NCI-H2196 treated with DMSO at 0.1 percent for 48 hours (cell line): ENCODE data around the gene SPATA20.
A peak's percentile ranks its signal among the peaks of the same experiment; 100 is the strongest.

Source experiments
- DNase-seq: peaks from one replicate; lab custom pipeline; 2025; ENCODE audit not compliant: unreplicated experiment; lab: John Stamatoyannopoulos, UW

SPATA20 gene

DNA sequence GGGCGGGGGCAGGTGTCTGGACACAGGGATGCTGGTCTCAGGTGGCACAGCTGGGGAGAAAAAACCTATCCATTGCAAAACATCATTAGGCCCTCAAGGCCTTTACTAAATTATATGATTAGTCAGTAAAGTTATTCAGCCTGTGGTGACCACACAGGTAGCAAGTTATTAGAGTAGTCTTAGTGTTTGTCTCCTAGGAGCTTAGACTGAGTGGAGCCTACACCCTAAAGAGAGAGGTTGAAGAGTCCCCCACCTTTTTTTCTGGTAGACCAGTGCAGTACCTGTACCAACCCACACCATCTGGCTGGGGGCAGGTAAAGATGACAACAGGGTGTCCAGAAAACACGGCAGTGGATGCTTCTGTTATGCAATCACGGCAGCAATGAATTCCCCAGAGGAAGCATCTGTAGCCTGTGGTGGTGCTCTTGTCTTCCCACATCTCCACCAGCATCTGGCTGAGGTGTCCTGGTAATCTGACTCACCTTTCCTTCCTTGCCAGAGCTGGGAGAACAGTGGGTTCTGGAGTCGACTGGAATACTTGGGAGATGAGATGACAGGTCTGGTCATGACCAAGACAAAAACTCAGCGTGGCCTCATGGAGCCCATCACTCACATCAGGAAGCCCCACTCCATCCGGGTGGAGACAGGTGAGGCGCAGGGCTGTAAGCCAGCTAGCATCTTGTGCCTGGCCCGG is 27.7 kb upstream of the SPATA20 start:
- DNase-seq: no peak

DNA sequence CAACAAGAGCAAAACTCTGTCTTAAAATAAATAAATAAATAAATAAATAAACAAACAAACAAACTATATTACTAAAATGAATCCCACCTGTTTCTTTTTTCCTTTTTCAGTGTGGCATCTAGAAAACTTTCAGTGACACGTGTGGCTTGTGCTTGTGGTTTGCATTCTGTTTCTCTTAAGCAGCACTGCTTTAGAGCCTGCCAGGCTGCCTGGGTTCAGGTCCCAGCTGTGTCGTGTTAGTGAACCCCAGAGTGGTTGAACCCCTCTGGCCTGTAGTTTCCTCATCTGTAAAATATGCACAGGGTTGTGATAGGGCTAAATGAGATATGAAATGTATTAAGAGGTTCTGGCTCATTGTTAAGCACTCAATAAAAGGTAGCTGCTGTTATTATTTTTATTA is 26.5 kb upstream of the SPATA20 start:
- no peak for DNase-seq

DNA sequence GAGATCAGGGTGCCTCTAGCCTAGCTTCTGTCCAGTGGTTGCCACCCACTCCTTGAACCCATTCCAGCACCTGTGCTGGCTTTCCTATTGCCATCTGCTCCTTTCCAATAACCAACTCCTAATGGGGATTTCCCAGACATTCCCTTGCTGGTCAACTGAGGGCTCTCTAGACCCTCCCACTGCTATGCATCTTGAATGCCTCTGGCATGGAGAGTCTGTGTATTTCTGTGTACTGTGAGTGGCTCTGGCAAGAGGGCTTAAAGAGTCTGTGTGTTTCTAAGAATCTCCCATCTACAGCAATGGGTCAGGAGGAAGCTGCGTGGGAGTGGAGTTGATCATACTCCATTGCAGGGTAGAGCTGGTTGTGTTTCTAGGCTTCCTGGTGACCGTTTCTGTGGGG is 25.5 kb upstream of the SPATA20 start:
- no peak for DNase-seq

DNA sequence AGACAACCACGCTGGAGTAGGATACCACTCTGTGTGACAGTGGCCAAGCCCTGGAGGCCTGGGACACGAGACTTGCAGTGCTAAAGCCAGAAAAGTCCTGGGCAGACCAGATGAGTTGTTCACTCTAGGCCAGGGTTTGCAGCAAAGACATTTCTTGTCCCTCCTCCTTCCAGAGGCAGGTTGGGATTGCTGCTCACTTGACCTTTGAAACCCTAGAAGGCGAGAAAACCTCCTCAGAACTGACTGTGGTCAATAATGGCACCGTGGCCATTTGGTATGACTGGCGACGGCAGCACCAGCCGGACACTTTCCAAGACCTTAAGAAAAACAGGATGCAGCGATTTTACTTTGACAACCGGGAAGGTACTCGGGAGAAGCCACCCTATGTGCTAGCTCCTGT is 24.2 kb upstream of the SPATA20 start:
- no peak for DNase-seq

DNA sequence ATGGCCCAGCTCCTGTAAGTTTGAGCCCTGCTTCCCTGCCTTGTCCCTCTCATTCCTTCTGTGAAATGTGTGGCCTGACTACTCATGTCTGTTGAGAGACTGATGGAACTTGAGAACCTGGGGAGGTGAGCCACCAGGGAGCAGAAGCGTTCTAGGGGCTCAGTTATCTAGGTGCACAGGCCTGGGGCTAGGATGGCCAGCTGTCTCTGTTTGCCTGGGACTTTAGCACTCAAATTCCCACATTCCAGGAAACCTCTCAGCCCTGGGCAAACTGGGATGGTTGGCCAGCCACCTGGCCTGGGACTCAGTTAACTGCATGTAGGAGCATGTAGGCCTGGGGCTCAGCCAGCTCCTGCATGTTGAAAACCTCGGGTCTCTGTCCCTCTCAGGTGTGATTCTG is 23.8 kb upstream of the SPATA20 start:
- no peak for DNase-seq

DNA sequence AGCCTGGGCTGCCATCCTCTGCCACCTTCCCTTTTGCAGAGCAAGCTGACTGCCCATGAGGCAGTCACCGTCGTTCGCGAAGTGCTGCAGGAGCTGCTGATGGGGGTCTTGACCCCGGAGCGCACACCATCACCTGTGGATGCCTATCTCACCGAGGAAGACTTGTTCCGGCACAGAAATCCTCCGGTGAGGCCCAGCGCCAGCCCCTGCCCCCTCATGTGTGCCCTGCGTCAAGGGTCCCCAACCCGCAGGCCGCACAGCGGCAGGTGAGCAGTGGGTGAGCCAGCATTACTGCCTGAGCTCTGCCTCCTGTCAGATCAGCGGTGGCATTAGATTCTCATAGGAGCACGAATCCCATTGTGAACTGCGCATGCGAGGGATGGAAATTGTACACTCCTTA is 22.1 kb upstream of the SPATA20 start:
- DNase-seq: no peak

DNA sequence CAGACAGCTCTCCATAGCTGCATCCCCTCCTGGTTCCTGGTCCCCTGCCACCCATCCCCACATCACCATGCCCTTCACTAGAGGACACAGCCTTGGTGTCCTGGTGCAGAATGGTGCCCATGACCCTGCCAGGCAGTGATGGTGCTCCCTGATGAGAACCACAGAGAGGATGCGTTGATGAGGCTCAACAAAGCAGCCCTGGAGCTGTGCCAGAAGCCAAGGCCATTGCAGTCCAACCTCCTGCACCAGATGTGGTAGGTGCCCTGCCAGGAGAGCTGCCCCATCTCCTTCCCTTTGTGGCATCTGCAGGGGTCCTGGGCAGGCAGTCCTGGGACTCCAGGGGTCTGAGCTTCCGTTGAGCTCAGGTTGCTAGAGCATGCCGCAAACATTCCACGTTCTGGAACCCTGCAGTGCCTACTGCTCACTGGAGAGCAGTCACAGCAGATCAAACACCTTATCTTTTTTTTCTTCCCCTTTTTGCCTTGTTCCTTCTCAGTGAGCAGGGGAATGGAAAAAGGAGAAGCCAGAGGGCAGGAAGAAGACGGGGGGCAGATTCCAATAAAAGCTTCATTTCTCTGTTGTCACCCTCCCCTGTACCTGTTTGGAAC is 19.7 kb upstream of the SPATA20 start:
- no peak for DNase-seq

DNA sequence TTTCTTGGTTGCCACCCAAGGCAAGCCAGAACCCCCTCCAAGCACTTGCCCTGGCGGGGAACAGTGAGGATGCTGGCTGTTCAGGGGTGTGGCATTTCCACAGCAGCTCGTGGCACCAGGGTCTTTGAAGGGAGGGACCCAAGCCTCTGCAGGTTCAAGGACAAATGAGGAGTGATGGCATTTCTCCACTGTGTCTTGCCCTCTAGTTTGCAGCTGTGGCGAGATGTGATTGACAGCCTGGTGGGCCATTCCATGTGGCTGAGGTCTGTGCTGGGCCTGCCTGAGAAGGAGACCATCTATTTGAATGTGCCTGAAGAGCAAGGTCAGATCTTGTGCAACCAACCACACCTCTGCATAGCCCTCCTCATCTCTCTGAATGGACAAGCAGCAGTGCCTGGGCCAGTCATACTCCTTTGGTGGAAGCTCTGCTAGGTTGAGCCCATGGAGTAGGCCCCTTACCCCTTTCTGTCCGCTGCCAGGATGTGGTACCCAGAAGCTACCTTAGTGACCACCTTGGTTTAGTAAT is 19.0 kb upstream of the SPATA20 start:
- DNase-seq: no peak

DNA sequence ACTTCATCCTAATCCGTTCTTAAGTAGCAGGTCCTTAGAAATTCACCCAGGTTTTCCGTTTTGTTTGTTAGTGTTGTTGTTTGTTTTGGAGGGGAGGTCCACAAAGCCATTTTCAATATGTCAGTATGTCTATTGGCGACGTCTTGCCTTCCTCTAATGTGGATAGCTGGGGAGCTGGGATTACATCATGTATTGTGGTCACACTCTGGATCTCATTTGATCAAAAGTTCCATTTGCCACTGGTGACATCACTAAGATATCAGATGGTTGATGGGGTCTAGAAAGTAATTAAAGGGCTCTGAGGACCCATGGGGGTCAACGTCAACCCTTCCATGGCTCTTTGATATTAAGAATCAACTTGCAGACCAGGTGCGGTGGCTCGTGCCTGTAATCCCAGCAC is 17.1 kb upstream of the SPATA20 start:
- DNase-seq: no peak

DNA sequence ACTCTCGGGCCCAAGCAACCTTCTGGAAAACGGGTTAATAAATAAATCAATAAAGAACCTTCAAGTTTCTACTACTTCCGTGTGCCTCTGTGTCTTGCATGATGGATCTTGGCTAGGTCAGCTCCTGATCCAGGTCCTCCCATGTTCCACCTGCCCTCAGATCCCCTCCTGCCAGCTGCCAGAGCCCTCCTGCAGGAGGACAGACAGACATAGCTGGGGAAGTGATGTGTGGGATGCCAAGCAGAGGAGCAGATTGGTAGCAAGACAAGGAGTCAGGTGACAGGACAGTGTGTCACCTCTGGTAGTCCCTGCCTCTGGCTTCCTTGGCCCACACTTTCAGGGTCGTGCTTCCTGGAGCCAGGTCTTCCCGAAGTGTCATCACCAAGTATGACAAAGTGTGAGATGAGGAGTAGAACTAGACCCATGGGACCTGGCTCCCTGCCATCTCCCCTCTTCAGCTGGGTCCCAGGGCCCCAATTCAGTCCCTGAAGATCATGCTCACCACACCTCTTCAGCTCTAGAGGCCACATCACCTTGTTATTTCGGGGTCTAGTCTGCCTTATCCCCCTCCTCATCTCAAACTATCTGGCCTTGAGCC is 15.4 kb upstream of the SPATA20 start:
- no peak for DNase-seq

DNA sequence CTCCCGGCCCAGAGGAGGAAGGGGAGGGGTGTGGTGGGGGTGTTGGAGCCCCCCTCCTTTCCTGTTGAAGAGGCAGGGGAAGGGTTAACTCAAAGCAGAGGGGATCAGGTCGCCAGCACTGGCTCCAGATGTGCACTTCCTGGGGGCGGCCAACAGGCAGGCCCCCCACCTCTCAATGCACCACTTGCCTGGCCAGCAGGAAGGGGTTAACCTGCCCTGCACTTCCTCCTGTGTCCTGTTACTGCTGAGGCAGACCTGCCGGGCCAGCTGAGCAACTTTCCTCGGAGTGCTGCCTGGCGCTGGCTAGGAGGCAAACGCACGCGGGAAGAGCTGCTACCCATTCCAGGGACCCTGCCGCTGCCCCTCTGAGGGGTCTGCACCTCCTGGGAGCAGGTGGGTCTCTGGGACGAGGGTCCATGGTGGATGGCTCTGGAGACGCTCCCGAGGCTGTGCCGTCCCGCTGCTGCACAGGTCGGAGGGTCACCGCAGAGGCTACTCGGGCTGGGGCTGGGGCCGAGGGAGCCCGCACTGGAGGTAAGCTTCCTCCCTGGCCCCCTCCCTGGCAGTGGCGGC is 14.4 kb upstream of the SPATA20 start, which contains the start of gene EPN3:
EPN3 (plus strand) TSS at position 284 of the 573 bp plus-strand sequence. CDS start 3,822 bp downstream, outside the sequence.
- DNase-seq: peak; percentile 22

DNA sequence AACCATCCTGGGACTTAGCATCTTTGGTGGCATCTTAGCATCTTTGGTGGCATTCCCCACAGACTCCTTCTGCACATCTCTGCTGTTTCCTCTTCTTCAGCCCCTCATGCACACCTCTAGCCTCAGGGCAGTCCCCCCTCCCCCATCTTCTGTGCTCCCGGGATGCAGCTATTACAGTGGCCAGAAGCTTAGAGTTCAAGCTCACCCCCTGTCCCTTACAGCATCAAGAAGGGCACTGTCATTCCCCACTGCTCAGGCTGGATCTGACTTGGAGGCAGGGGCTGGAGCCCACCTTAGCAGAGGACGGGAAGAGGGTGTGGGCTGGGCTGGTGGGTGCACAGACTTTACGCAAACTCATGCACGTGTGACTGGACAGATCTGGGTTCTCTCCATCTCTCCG is 13.8 kb upstream of the SPATA20 start:
- DNase-seq: no peak

DNA sequence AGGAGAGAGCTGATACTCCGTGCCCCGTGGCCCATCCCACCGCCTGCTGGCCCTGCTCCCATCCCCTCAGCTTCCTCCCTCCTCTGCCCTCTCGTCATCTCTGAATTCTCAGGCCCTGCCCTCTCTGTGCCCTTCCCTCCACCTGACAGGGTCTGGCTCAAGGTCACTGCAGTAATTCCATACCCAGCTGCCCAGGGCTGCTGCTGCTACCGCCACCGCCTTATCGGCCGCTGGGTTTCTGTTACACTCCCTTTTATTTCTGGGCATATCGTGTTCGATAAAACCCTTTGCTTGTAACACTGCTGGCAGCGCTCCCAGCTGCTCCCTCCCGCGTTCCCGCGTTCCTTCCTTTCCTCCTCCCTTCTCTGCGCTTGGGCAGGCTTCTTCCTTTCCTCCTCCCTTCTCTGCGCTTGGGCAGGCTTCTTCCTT is 13.2 kb upstream of the SPATA20 start:
- peak; percentile 83 for DNase-seq

DNA sequence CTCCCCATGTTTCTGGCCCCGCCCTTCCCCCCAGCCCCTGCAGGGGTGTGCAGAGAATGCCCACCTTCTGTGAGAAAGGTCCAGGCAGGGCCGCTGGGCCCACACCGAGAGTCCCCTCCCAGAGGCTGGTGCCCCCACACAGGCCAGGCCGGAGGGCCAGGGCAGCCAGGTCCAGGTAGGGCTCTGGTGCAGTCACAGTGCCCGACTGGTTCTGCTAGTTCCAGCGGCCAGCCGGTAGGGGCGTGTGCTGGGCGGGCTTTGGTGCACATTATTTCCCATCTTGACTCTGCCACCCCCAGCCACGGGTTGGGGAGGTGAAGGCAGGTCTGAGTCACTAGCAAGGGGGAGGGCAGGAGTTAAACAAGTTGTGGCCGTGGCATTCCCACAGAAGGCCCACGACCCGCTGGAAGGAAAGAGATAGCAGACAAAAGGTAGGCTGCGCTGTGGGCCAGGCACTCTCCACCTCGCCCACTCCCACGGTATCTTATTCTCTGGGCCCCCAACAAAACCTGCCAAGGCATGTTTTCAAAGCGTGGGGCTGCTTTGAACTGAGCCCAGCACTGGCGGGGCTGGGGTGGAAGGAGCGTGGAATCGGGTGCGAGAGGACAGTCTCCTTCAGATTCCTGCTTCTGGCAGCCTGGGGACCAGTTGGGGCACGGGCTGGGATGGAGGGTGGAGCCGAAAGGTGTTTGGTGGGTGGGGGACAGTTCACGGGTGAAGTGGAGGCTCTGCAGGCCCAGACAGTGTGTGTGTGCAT is 12.6 kb upstream of the SPATA20 start:
- no peak for DNase-seq

DNA sequence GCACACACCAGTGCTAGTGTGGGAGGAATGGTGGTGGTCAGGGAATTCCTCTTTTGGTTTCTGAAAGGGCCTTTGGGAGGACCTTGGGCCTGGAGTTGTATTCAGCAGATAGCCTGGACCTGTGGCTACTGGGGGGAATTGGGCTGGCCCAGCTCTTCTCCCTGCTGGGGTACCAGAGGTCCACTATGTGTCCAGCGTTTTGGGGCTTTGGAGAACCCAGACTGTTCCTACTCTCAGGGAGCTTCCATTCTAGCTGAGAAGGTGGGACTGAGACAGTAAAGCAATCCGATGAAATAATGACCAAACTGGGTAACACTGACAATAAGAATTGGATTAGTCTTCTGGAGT is 12.0 kb upstream of the SPATA20 start:
- DNase-seq: no peak

DNA sequence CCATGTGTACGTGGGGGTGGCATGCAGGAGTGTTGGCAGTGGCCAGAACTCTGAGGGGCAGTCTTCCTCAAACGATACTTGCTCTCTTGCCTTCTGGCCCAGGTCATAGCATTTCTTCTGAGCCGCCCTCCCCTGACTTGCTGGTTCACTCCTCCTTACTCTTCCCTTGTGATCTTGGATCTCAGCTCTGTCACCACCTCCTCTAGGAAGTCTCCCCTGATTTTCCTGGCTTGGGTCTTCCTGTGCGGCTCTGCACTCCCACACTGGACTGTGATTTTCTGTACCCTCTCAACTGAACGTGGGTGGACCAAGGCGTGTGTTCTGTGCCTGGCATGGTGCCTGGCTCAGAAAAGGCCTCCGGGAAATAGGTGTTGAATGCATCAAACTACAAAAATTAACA is 11.6 kb upstream of the SPATA20 start:
- no peak for DNase-seq

DNA sequence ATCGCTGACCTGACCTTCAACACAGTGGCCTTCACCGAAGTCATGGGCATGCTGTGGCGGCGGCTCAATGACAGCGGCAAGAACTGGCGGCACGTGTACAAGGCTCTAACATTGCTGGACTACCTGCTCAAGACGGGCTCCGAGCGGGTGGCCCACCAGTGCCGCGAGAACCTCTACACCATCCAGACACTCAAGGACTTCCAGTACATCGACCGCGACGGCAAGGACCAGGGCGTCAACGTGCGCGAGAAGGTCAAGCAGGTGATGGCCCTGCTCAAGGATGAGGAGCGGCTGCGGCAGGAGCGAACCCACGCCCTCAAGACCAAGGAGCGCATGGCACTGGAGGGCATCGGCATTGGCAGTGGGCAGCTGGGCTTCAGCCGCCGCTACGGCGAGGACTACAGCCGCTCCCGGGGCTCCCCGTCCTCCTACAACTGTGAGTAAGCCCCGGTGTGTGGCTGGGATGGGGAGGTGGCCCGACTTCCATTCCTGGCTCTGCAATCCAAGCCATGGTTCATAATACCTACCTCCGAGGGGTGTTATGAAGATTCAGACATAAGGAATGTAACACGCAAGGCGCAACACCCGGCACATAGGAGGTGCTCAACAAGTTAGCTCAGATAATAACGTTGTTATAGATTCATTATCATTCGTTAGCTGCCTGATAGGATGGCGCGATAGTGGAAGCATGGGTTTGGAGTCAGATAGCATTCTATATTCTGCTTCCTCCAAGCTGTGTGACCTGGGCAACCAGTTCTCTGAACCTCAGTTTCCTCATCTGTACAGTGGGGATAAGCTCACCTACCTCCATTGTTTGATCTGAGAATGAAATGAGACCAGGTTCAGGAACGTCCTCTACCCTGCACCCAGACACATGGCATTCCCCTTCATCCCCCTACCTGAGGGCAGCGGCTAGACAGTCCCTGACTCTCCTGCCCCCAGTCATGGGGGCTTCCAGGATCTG is 10.0 kb upstream of the SPATA20 start:
- no peak for DNase-seq

DNA sequence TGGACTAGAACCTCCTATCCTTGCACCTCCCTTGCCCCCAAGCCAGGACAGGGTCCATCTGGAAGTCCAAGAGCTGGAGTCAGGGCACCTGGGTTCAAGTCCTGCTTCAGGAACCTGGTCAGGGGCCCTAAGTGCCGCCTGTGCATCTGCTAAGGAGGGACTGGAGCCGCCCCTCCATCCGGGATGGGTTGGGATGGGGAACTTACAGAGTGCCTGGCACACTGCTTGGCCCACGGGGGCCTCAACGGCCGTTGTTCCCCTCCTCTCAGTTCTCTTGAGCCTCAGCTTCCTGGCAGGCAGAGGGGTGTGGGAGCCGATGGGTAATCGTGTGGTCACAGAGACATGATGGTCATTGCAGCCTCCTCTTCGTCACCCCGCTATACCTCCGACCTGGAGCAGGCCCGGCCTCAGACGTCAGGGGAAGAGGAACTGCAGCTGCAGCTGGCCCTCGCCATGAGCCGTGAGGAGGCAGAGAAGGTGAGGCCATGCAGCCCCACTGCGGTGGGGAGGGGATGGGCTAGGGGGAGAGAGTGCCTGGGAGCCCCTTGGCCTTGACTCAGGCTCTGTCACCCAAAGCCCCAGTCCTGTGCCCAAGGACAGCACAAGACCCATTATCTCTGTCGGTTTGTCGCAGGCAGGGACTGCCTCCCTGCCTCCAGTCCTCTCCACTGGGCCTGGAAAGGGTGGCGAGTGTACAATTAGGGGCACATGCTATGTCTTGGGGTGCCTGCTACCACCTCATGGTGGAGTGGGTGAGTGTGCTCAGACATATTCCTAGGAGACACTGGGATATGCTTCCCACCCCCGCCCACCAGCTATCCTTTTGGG is 9.0 kb upstream of the SPATA20 start:
- DNase-seq: no peak
